ENCODE results near the gene OTUD3.

OTUD3 gene

GRCh38 chr1:19955534-19956170, 73.5 kb downstream of the OTUD3 start:
- no peak overlapping the region for H3K27ac ChIP-seq
- no peak for TF ChIP-seq ZFX (IDR thresholded peaks at IDR 0.05)
- TF ChIP-seq CTCF (conservative IDR thresholded peaks at IDR 0.05), result no peak

DNA sequence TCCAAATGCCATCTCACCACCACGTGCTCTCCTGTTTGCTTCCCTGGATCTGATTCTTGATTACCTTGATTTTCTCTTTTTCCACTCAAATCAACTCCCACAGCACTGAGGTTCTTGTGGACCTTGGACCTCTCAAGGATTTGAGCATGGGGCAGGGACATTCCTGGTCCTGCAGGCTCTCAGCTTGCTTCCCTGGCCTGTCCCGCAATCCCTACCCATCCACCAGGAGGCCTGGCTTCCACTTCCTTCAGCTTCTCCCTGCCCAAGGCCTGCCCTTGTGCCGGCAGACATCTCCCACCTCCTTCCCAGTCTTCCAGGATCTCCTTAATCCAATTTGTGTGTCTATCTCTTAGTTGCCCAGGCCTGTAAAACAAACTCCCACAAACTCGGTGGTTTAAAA, 75.6 kb downstream of the OTUD3 start:
- TF ChIP-seq ZFX (IDR thresholded peaks at IDR 0.05) (no peak), CTCF (conservative IDR thresholded peaks at IDR 0.05) (no peak)
- H3K27ac ChIP-seq, result no peak overlapping the region

DNA sequence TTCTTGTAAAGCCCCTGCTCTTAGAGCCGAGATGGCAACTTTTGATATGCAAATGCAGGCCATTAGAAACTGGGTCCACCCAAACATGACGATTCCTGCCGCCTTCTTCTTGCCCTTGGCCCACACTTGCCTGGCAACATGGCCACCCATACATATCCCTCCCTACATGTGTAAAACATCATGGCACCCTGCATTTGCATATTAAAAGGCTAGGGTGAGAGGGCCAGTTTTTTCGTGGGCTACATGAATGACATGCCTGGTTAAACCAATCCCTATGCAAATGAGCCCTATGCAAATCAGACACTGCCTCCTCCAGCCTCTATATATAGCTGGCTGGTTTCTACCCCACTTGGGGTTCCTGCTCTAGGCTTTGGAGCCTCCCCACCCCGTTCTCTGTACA, 78.4 kb downstream of the OTUD3 start:
- H3K27ac ChIP-seq, result no peak overlapping the region
- TF ChIP-seq CTCF (conservative IDR thresholded peaks at IDR 0.05), result no peak
- TF ChIP-seq ZFX (IDR thresholded peaks at IDR 0.05), result no peak

Measured in C4-2B (cell line).